NCI-H2227 treated with DMSO at 0.1 percent for 48 hours (cell line): ENCODE measurements around the gene ATP8A1.

Experiments
- DNase-seq: peaks from one replicate; lab custom pipeline; 2025; lab: John Stamatoyannopoulos, UW

The ATP8A1 gene

DNA sequence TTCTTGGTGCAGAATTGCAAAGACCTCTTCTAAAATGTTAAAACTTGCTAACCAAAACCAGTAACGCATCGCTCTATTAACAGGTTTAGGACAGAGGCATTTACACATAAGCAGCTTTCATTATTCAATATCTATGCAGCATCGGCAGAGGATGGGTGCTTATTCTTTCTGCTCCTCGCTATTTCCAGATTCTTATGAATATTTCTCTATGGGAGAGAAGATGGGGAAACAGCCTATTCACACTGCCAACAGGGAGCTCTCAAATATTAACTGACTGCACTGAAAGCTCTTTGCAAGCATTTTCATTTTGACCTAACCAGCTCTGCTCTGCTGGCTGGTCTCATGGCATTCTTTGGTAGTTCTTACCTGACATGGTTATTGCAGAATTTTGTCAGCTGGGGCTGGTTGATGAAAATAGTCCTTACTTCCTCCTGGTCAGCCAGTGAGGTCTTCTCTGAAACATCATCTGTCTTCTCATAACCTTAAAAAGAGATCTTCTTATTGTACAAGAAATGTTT, 30.2 kb downstream of the ATP8A1 start:
- no peak for DNase-seq

DNA sequence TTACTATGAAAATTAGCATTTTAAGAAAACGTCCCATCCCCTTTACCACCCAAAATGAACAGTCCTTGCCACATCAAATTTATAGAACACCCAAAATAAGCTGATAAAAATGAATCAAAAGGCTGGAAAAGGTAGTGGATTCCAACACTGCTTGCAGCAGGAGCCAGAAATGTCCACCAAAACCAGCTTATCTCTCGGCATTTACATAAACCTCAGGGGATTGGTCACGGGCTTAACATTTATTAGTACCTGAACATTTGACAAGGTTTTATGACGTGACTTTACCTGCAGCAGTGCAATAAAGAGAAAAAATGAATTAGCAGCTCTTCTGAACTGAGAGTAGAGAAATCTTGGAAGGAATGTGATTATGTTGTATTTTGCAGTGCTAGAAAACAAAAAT, 31.6 kb downstream of the ATP8A1 start:
- DNase-seq = no peak

DNA sequence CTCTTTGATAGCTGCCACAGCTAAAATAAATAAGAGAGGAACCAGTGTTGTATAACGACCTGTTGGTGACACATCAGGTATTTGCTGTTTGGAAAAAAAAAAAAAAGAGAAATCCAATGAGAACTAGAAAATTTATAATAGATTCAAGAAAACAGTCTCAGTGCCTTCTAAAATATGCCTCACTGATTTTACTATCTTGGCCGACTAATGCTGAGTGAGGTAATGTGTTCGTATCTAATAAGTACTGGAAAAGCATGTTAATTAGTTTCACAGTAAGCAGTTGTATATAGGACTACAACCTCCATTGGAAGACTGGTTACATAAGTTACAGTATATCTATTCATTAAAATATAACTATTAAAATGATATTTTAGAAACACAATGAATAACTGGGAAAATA, 32.4 kb downstream of the ATP8A1 start:
- DNase-seq = no peak

DNA sequence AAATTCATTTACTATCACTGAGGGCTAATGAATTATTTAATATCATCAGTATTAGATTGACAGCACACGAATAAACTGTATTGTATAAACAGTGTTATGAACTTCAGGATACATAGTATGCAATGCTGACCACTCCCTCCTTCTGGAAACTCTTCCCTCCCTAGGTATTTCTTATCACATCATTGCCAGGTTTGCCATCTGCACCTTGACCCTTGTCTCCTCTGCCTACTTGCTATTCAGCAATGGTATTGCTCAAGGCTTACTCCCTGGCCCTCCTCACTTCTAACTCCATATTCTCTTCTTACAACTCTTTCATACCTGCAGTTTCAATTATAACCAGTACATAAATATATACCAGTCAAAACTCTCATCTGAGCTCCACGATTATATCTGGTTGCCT, 38.9 kb downstream of the ATP8A1 start:
- no peak for DNase-seq

DNA sequence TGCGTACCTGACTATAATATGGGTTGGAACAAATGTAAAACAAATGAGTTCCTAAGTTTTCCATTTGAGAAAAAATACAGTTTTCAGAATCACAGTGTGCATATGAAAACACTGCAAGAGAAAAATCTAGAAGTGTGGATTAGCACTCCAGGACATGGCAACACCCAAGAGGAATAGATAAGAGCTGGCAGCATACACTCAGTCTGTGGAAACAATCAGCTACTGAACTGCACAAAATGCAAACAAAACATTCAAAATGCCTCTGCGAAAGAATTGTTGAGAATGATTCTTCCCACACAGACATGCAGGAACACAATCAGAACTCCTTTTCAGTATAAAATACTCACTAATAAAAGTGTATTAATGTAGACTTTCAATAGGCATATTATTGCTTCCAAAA, 39.9 kb downstream of the ATP8A1 start:
- no peak for DNase-seq

DNA sequence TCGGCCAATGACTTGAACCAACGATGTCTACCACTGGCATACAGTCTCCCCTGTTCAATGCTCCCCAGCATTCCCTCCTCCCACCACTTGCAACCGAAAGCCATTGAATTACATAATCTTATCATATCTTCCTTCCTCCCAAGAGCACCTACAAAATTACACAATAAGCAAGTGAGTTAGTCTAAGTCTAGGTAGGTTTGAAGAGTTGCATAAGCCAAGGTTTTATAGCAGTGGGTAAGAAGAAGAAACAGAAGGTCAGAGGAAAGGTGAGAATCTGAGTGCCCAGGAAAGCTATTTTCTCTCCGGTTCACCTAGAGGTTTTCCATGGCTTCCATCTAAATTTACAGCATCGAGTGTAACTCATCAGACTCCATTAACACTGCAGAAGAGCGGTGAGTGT, 40.3 kb downstream of the ATP8A1 start:
- no peak for DNase-seq

DNA sequence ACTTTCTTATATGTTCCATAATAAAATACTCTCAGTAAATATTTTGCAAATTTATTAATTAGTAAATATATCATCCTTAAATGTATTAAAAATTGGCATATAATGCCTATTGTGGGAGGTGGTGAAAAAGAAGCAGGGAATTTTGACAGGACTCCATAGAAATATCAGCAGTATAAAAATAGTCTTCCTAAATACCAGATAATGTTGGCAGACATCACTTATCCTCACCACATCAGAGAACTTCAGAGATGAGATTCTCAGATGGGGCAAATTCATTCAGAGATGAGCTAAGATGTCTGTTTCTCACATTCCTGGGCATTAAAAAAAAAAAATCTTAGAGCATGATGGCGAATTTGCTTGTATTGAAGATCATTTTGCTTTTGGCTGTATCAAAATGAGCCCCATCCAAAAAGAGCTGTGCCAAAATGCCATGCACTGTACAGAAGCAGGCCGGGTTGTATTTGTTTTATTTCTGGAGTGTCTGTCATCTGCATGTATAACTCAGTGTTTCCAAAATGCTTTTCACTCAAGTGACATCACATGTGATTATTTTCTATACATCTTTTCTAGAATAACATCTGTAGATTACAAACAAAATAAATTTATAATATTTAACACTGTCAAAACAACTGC, 41.7 kb downstream of the ATP8A1 start:
- no peak for DNase-seq

DNA sequence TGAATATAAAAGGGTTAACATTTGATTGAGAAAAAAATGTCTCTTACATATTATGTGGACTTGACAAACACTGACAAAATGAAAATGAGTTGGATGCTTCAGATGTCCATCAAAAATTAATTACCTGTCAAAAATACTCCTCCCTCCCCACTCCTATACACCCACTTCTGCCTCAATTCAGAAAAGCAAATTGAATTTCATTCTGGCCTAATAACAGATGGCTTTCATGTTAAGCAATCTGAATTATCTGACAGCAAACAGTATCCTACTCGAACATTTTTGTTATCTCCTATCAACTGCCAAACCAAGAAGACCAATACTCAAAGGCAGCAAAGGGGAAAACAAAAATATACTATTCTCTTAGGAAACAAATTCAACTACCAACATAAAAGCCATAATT, 44.0 kb downstream of the ATP8A1 start:
- DNase-seq = no peak

DNA sequence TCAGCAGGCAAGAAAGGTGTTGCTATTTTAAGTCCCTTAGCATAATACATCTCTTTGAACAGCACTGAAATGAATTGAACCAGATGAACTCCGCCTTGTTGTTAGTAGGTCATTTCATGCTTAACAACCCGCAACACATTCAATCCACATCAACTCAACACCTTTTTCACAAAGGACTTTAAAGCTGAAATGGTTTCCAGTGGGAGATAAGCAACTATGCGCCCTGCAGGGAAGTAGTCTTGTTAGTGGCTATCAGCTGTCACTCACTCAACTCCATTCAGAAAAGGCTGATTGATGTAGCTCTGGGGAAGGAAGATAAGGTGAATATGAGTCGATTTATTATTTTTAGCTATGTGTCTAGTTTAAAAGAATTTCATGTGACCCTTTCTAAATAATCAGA, 46.0 kb downstream of the ATP8A1 start:
- no peak for DNase-seq

DNA sequence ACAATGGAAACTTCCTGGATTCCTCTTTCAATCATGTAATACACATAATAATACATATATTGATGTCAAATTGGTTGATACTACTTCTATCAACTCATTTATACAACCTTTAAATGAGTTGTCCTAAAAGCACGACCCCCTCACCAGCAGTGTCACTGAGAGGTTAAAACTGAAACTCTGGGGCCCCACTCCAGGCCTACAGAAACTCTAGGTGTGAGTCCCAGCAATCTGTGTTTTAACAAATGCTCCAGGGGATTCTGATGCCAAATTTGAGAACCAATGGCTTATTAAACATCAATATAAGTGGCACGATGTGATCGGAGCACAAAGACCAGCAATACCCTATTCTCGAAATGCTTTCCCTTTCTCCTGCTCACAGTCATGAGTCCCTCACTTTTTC, 47.9 kb downstream of the ATP8A1 start:
- no peak for DNase-seq

DNA sequence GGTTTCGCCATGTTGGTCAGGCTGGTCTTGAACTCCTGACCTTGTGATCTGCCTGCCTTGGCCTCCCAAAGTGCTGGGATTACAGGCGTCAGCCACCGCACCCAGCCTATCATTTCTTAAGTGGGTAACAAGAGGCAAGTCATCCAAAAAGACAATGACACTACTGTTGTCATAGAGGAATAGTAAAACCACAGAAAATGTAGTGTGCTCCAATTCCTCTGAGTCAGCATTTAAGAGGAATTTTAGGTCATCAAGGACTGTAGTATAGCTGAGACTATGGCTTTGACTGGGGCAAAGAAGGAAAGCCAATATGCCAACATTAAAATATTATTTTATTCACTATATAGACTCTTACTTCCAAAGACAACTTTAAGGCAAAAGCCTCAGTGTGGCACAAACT, 48.4 kb downstream of the ATP8A1 start:
- DNase-seq = no peak

DNA sequence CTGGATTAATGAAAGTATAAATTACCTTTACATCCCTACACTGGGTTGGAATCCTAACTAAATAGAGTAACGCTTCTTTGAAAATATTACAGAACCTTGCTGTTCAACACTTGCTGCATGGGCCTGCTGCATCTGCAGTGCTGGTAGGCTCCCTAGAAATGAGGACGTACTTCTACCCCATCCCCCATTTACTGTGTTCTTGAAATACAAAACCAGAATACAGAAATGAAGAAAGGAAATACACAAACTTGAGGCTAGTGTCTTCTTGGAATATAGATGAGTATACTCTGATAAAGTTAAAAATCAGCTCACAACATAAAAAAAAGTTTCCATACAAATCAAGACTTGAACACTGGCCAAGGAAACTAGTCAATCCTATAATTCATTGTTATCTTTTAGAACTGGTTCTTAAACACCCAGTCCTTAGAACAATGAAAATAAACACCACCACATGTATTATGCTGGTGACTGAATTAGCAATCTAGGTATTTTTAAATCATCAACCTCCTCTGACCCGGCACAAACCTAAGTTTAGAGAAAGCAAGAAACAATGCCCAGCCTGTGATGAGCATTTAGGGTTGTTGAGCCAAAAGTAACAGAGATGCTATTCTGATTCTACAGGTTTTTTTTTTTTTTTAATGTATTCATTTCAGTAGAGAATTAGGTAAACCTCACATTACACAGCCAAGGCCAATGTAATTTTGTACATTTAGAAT, 49.7 kb downstream of the ATP8A1 start:
- no peak for DNase-seq

DNA sequence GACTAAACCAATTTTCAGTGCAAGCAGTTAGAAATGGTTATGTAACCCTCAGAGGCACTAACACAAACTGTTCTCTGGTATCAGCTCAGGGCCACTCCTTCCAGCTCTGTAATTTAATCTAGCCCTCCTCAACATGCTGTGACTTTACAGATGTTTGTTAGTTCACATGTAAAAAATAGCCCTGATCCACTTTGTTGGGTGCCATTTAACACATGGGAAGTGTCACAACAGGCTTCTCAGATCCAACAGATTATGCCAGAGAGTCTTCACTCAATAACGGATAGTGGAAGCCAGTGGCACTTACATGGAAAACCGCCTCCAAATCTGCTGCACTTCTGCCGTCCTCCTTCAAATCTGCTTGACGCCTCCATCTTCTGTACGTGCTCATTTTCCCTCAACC, 51.6 kb downstream of the ATP8A1 start:
- DNase-seq = no peak

DNA sequence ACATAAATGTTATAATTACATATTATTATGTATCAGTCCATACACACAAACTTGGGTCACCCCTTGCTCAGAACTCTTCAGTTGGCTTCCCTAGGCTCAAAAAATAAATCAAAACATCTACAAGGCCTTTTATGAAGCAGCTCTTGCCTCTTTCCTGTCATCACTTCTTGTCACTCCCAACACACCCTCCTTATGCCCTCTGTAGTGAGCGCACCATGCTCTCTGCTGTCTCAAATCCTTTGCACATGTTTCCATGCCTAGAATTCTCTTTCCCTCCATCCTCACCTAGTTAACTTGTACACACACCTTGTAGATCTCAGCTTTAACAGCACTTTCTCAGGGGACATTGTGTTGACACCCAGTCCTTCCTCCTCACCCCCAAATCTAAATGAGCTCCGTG, 53.0 kb downstream of the ATP8A1 start:
- no peak for DNase-seq

DNA sequence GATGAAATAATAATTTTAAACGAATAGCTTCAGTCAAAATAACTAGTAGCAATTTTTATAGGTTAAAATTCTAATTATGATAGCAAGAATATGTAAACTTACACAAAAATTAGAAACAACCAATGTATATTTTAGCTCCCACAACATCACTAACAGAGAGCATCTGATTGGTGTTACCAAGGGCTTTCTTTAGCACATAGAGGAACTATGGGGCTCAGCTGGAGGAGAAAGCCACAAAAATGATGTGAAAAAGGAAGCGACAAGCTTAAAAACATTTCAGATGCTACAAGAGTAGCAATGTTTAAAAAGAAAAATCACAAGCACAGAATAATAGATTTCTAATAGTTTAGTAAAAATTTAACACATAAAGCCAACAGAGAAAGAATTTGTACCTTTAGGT, 56.3 kb downstream of the ATP8A1 start:
- no peak for DNase-seq

DNA sequence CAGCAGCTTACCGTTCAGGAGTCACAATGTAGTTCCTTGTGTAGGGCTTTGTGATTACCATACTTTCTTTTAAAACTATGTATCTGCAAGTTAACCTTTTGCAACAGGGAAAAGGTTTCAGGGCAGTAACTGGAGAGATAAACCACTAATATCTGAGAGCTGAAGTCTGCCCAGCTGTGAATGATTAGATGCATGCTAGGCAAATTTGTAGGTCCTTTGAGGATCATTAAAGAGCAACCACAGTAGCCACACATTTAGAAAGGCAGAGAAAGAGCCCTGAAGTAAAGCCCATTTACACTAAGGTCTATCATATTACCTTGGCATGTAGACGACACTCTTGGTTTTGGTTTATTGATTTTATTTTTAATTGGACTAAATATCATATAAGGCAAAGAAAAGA, 60.0 kb downstream of the ATP8A1 start:
- no peak for DNase-seq

DNA sequence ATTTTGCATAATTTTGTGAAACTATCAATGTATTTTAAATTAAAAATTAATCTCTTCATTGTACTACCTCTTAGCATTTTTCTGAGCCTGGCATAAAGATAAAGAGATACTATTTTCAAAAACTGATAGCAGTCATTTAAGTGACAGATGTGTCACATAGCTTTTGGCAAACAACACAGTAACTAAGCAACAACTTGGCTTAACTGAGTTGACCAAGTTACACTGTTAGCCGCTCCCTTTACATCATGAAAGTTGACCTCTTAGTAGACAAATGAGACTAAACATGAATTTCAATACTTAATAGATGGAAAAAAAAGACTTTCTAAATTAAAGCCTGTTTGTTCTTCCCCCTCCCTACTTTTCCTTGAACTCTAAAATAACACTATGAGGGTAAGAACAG, 62.0 kb downstream of the ATP8A1 start:
- no peak for DNase-seq

DNA sequence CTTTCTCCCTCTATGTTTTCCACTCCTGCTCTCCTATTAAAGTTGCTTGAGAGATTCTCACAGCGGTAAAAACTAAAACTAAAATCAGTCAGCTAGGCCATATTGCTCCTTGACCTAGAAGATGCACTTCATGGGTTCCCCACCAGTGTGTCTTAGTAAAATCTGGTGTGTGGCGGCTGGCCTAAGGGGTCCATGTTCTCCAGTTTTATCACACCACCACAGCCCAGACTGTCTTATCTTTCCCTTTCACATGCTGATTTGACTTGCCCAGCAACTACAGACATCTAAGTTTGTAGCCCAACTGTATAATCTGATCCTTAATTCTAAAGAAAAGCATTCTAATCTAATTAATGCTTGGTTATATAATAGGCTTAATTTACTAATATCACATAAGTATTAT, 68.0 kb downstream of the ATP8A1 start:
- DNase-seq = no peak

DNA sequence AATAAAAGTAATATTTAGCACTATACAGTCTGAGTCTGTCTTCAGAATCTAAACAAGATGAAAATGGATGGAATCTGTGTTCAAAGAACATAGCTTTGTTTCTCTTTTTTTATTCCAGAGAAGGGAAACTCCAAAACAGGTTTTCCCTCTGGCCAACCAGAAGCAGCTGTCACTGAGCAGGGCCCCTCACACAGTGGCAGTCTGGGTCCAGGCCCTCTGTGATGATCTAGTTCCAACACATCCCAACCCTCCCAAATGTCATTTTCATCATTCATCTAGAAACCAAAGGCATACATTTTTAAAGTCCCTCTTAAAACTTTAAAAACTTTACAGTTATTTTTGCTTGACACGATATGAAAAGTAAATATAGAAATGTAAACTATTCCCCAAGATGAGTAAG, 70.1 kb downstream of the ATP8A1 start:
- no peak for DNase-seq

DNA sequence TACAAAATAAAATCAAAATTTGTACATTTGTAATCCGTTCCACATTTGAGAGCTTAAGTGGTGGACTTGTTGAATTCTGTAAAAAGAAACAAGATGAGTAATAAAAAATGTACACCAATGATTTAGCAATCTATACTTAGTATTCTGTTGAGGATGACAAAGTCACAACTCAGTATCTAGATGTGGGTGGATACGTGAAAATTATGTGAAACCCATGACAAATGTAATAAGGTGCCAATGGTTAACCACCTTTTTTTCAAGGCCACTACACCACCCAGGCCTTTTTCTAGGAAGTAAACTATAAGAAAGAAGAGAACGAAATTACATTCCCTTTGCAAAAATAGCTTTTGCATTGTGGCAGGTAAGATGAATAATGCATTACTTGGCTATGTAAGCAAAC, 77.0 kb downstream of the ATP8A1 start:
- no peak for DNase-seq

DNA sequence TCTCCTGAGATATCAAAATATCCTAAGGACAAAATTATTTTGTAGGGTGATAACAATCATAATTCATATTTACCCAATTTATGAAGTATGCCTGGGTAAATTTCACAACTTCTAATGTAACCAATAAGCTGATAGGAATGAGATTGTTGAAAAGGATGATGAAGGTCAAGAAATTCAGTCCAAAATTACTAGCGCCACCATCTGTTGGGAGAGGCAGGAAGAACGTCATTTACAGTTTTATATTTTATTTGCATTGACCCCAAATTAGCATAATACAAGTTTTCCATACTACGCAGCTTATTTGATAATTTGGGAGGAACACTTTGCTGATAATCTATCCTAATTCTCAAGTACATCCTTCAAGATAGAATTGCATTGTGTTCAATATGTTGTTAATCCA, 78.7 kb downstream of the ATP8A1 start:
- no peak for DNase-seq

DNA sequence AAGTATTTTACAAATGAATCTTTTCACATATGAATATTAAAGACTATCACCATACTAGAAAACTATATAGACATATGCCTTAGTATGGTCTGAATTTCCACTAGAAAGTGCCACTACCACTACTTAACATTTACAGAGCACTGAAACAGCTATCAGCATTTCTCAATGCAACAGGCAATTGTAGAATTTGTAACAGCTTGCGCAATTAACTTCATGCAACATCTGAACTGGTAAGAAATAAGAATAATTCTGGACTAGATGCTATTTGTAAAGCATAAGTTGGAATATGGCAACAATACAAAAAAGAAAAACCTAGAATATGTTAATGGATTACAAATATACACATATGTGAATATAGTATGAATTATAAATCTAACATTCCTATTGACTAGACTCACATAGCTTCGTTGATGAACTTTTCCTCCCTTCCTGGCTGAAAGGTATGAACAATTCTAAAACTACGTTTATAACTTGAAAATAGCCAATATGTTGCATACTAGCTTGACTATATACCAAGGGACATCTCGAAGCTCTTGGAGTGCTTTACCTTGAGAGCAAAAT, 82.0 kb downstream of the ATP8A1 start:
- no peak for DNase-seq

DNA sequence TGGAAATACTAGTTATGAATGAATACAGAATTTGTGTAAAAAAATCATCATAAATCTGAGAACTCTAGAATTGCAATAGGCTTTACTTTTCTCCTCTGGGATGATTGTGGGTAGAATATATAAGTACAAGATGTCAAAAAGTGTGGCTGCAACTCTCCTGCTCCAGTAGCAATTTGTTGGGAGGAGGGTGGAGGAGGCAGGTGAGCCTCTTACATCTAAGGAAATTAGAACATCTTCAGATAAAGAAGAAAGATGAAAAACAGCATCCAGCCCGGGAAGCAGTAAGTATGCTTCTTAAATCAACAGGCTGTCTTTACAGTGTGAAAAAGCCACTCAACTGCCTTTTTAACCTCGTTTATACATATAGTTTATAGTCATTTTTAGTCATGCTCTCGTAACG, 83.7 kb downstream of the ATP8A1 start:
- DNase-seq = no peak

DNA sequence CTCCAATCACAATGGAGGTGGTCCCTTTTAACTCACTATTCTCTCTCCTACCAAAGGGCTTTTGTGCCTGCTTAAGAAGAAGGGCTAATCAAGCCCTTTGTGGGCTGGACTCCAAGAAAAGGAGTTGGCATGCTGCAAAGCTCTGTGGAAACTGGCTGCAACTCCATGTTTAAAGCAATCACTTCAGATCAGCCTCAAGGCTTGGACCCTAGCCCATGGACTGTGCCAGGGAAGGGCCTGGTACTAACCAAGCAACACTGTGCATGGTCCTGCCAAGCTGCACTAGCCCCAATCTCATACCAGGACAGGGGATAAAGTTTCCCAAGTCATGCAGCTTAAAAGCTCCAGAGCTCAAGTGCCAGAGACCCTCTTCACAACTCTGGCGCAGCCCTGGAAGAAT, 86.7 kb downstream of the ATP8A1 start:
- no peak for DNase-seq
